OCI-LY1 (cell line): Measurements from ENCODE around the gene CLRN1.

Experiments
- EZH2 ChIP-seq: fragments of 200-600 bp; sonication (generic), shearing (Covaris generic); IDR thresholded peaks from 2 replicates; pipeline ENCODE4 v1.8.0; 2017; ENCODE audit warnings: borderline replicate concordance, mixed run types, mild to moderate bottlenecking, antibody characterized with exemption, low read length, moderate library complexity, mixed read lengths
- TF ChIP-seq, protein P1 (sequence below): fragments of 200-600 bp; sonication (generic), shearing (Covaris generic); IDR thresholded peaks from 2 replicates; pipeline ENCODE4 v1.5.1; 2017; ENCODE audit warnings: mild to moderate bottlenecking, antibody characterized with exemption, low read length, moderate library complexity, mixed read lengths

GRCh38 chr3:150936693-150937092 is 35.8 kb downstream of the CLRN1 start:
- TF ChIP-seq, protein P1, sequence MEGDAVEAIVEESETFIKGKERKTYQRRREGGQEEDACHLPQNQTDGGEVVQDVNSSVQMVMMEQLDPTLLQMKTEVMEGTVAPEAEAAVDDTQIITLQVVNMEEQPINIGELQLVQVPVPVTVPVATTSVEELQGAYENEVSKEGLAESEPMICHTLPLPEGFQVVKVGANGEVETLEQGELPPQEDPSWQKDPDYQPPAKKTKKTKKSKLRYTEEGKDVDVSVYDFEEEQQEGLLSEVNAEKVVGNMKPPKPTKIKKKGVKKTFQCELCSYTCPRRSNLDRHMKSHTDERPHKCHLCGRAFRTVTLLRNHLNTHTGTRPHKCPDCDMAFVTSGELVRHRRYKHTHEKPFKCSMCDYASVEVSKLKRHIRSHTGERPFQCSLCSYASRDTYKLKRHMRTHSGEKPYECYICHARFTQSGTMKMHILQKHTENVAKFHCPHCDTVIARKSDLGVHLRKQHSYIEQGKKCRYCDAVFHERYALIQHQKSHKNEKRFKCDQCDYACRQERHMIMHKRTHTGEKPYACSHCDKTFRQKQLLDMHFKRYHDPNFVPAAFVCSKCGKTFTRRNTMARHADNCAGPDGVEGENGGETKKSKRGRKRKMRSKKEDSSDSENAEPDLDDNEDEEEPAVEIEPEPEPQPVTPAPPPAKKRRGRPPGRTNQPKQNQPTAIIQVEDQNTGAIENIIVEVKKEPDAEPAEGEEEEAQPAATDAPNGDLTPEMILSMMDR, result no peak
- no peak for TF ChIP-seq EZH2
